ENCODE data around the gene SOS2.
"Not testable (repeated sequence)": the region's sequence is repeated elsewhere in the genome, so short reads cannot be mapped to it uniquely, and the experiment has no call there.

The SOS2 gene

GRCh38 chr14:50173891-50174290 lies 57.5 kb downstream of the SOS2 start:
- Histone ChIP-seq H3K9me3 (ENCODE audit: insufficient read depth, low read depth, low read length) (no peaks in the 10 kb centered on the region), H3K9ac (ENCODE audit: low read depth, low read length) (no peak overlapping the region), H3K4me3 (ENCODE audit: low read length) (no peak overlapping the region), H3K27me3 (ENCODE audit: insufficient read depth, low read length) (no peaks in the 10 kb centered on the region), H3K4me1 (ENCODE audit: insufficient read depth, low read length) (no peaks in the 10 kb centered on the region), H3K27ac (ENCODE audit: low read depth, low read length) (no peak overlapping the region), H3K36me3 (ENCODE audit: insufficient read depth, low read length) (peaks cover 6% of the 10 kb centered on the region; the same call in 1 of the 2 replicates)

- Histone ChIP-seq H3K4me3 (ENCODE audit: low read length) (no peak overlapping the region), H3K27ac (ENCODE audit: low read depth, low read length) (no peak overlapping the region), H3K9ac (ENCODE audit: low read depth, low read length) (no peak overlapping the region), H3K27me3 (ENCODE audit: insufficient read depth, low read length) (no peaks in the 10 kb centered on the region), H3K36me3 (ENCODE audit: insufficient read depth, low read length) (no peaks in the 10 kb centered on the region), H3K9me3 (ENCODE audit: insufficient read depth, low read depth, low read length) (no peaks in the 10 kb centered on the region), H3K4me1 (ENCODE audit: insufficient read depth, low read length) (no peaks in the 10 kb centered on the region)
Measured at GRCh38 chr14:50171895-50172294, 59.5 kb downstream of the SOS2 start.

- 93% methylated on average over 4 of the region's 4 CpGs for WGBS
Measured at GRCh38 chr14:50167381-50167780, 64.0 kb downstream of the SOS2 start.

GRCh38 chr14:50156111-50156510 lies 75.3 kb downstream of the SOS2 start:
- WGBS: 88% methylated on average over 3 of the region's 4 CpGs
- H3K4me3 ChIP-seq (ENCODE audit: low read length): no peak overlapping the region

More at GRCh38 chr14:50167381-50167780, 64.0 kb downstream of the SOS2 start:
- not testable (repeated sequence) for H3K27me3 ChIP-seq (ENCODE audit: insufficient read depth, low read length); H3K9me3 ChIP-seq (ENCODE audit: insufficient read depth, low read depth, low read length); H3K27ac ChIP-seq (ENCODE audit: low read depth, low read length); H3K36me3 ChIP-seq (ENCODE audit: insufficient read depth, low read length); H3K4me3 ChIP-seq (ENCODE audit: low read length); H3K4me1 ChIP-seq (ENCODE audit: insufficient read depth, low read length); H3K9ac ChIP-seq (ENCODE audit: low read depth, low read length)

GRCh38 chr14:50148799-50149198 lies 82.6 kb downstream of the SOS2 start:
- Histone ChIP-seq H3K27me3 (ENCODE audit: insufficient read depth, low read length) (no peaks in the 10 kb centered on the region), H3K36me3 (ENCODE audit: insufficient read depth, low read length) (peaks cover 12% of the 10 kb centered on the region), H3K4me3 (ENCODE audit: low read length) (no peak overlapping the region), H3K4me1 (ENCODE audit: insufficient read depth, low read length) (no peaks in the 10 kb centered on the region), H3K27ac (ENCODE audit: low read depth, low read length) (no peak overlapping the region), H3K9ac (ENCODE audit: low read depth, low read length) (no peak overlapping the region), H3K9me3 (ENCODE audit: insufficient read depth, low read depth, low read length) (no peaks in the 10 kb centered on the region)
- WGBS: 91% methylated on average over 4 of the region's 4 CpGs

More at GRCh38 chr14:50156111-50156510, 75.3 kb downstream of the SOS2 start:
- no peak overlapping the region for H3K9ac ChIP-seq (ENCODE audit: low read depth, low read length)
- no peaks in the 10 kb centered on the region for H3K9me3 ChIP-seq (ENCODE audit: insufficient read depth, low read depth, low read length)
- H3K36me3 ChIP-seq (ENCODE audit: insufficient read depth, low read length): peaks cover 24% of the 10 kb centered on the region
- H3K27me3 ChIP-seq (ENCODE audit: insufficient read depth, low read length): no peaks in the 10 kb centered on the region
- H3K4me1 ChIP-seq (ENCODE audit: insufficient read depth, low read length): no peaks in the 10 kb centered on the region
- no peak overlapping the region for H3K27ac ChIP-seq (ENCODE audit: low read depth, low read length)

DNA sequence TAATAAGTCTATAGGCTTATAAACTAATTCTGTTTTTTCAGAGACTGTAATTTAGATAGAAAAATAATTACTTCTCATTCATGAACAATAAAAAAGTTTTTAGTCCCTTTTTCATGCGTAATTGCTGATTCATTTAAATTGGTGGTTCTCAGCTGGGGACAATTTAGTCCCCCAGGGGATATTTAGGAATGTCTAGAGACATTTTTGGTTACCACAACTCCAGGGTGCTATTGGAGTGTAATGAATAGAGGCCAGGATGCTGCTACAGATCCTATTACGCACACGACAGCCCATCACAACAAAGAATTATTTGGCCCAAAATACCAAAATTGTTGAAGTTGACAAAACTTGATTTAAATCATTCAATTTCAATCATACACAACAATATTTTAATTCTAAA lies 92.2 kb downstream of the SOS2 start:
- Histone ChIP-seq H3K27me3 (ENCODE audit: insufficient read depth, low read length) (no peaks in the 10 kb centered on the region), H3K9me3 (ENCODE audit: insufficient read depth, low read depth, low read length) (no peaks in the 10 kb centered on the region), H3K4me3 (ENCODE audit: low read length) (no peak overlapping the region), H3K27ac (ENCODE audit: low read depth, low read length) (peak overlapping the region; percentile 21; the same call in 1 of the 2 replicates), H3K9ac (ENCODE audit: low read depth, low read length) (no peak overlapping the region; the same call in 1 of the 2 replicates), H3K36me3 (ENCODE audit: insufficient read depth, low read length) (no peaks in the 10 kb centered on the region), H3K4me1 (ENCODE audit: insufficient read depth, low read length) (peaks cover 17% of the 10 kb centered on the region)
- 76% methylated on average over 3 of the region's 3 CpGs for WGBS

- Histone ChIP-seq H3K4me1 (ENCODE audit: insufficient read depth, low read length) (no peaks in the 10 kb centered on the region), H3K27ac (ENCODE audit: low read depth, low read length) (no peak overlapping the region), H3K9ac (ENCODE audit: low read depth, low read length) (no peak overlapping the region), H3K27me3 (ENCODE audit: insufficient read depth, low read length) (no peaks in the 10 kb centered on the region), H3K9me3 (ENCODE audit: insufficient read depth, low read depth, low read length) (no peaks in the 10 kb centered on the region), H3K36me3 (ENCODE audit: insufficient read depth, low read length) (peaks cover 15% of the 10 kb centered on the region; the same call in 1 of the 2 replicates), H3K4me3 (ENCODE audit: low read length) (no peak overlapping the region)
- WGBS: no CpG with 5 or more reads among the region's 2 CpGs
Measured at GRCh38 chr14:50127802-50128201, 103.6 kb downstream of the SOS2 start.

DNA sequence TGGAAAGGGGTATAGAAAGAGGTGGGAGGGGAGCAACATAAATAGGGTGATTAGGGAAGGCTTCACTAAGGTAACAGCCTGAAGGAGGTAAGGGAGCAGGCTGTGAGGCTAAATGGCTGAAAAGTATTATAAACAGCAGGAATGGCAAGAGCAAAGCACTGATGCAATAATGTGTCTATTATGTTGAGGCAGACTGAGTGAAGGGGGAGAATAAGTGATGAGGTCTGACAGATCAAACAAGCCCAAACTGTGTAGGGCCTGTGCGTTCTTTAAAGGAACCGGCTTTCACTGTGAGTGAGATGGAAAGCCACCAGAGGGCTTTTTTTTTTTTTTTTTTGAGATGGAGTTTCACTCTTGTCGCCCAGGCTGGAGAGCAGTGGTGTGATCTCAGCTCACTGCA lies 108.3 kb downstream of the SOS2 start:
- 81% methylated on average over 3 of the region's 3 CpGs for WGBS
- Histone ChIP-seq H3K27me3 (ENCODE audit: insufficient read depth, low read length) (no peaks in the 10 kb centered on the region), H3K4me1 (ENCODE audit: insufficient read depth, low read length) (no peaks in the 10 kb centered on the region), H3K9ac (ENCODE audit: low read depth, low read length) (no peak overlapping the region), H3K27ac (ENCODE audit: low read depth, low read length) (no peak overlapping the region), H3K4me3 (ENCODE audit: low read length) (no peak overlapping the region), H3K36me3 (ENCODE audit: insufficient read depth, low read length) (peaks cover 9% of the 10 kb centered on the region; the same call in 1 of the 2 replicates), H3K9me3 (ENCODE audit: insufficient read depth, low read depth, low read length) (no peaks in the 10 kb centered on the region)

DNA sequence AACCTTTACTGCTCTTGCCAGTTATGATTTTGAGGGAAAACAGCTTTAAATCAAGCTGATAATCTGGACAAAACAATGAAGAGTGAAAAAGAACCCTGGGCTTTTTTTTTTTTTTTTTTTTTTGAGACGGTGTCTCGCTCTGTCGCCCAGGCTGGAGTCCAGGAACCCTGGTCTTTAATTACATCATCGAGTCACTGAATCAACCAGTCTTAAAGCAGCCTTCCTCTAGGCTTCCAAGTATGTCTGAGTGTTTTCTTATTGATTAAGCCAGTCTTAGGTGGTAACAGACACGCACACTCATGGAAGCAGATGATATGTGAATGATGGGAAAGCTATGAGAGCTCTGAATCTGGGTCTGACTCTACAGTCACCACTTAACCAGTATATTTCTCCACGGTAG lies 109.1 kb downstream of the SOS2 start:
- Histone ChIP-seq H3K9ac (ENCODE audit: low read depth, low read length) (no peak overlapping the region), H3K4me1 (ENCODE audit: insufficient read depth, low read length) (peaks cover 6% of the 10 kb centered on the region), H3K4me3 (ENCODE audit: low read length) (no peak overlapping the region), H3K9me3 (ENCODE audit: insufficient read depth, low read depth, low read length) (no peaks in the 10 kb centered on the region), H3K27ac (ENCODE audit: low read depth, low read length) (no peak overlapping the region), H3K36me3 (ENCODE audit: insufficient read depth, low read length) (peaks cover 9% of the 10 kb centered on the region; the same call in 1 of the 2 replicates), H3K27me3 (ENCODE audit: insufficient read depth, low read length) (no peaks in the 10 kb centered on the region)
- 98% methylated on average over 6 of the region's 6 CpGs for WGBS

GRCh38 chr14:50121486-50121885 lies 109.9 kb downstream of the SOS2 start:
- Histone ChIP-seq H3K27me3 (ENCODE audit: insufficient read depth, low read length) (no peaks in the 10 kb centered on the region), H3K4me3 (ENCODE audit: low read length) (no peak overlapping the region), H3K9me3 (ENCODE audit: insufficient read depth, low read depth, low read length) (no peaks in the 10 kb centered on the region), H3K9ac (ENCODE audit: low read depth, low read length) (no peak overlapping the region), H3K27ac (ENCODE audit: low read depth, low read length) (no peak overlapping the region), H3K4me1 (ENCODE audit: insufficient read depth, low read length) (peaks cover 13% of the 10 kb centered on the region), H3K36me3 (ENCODE audit: insufficient read depth, low read length) (peaks cover 9% of the 10 kb centered on the region; the same call in 1 of the 2 replicates)
- WGBS: 95% methylated on average over 5 of the region's 5 CpGs

DNA sequence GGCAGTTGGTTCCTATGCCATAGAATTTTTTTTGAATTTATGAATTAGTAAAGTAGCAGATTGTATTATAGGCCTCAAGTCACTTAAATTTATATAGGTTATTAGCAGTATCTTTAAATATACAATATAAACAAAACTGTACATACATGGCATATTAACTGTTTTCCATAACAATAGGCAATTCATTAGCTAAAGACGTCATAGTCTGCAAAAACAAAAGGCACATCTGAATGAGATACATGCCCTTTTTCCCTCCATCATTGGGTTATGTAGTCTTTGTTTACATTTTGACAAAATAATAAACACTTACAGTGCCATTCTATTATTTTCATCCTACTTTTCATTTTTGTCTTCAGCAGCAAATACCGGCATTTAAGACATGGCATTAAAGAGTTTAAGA lies 113.9 kb downstream of the SOS2 start:
- no peak overlapping the region for H3K27ac ChIP-seq (ENCODE audit: low read depth, low read length)
- peaks cover 13% of the 10 kb centered on the region for H3K4me1 ChIP-seq (ENCODE audit: insufficient read depth, low read length)

DNA sequence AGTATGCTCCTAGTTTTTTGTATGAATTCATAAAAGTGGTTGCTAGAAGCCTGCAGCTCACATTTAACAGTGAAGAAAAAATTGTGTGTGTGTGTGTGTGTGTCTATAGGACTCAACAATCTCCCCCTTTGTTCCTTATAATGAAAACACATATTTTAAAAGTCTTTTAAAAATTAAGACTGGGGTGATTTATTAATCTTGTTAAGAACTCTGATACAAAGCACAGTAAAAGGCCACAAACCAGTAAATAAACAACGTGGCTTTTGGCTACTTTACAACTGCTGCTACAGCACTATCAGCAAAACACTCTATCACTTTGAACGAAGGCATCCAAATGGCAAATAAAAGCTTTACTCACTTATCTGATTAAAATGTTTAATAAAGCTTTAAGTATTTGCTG lies 114.4 kb downstream of the SOS2 start:
- WGBS: 46% methylated on average over 1 of the region's 2 CpGs
- H3K27ac ChIP-seq (ENCODE audit: low read depth, low read length): peak overlapping the region; percentile 87
- no peaks in the 10 kb centered on the region for H3K9me3 ChIP-seq (ENCODE audit: insufficient read depth, low read depth, low read length)
- H3K27me3 ChIP-seq (ENCODE audit: insufficient read depth, low read length): no peaks in the 10 kb centered on the region
- peaks cover 13% of the 10 kb centered on the region for H3K4me1 ChIP-seq (ENCODE audit: insufficient read depth, low read length)
- peaks cover 36% of the 10 kb centered on the region for H3K36me3 ChIP-seq (ENCODE audit: insufficient read depth, low read length)
- H3K9ac ChIP-seq (ENCODE audit: low read depth, low read length): peak overlapping the region; percentile 92
- peak overlapping the region; percentile 81 for H3K4me3 ChIP-seq (ENCODE audit: low read length)

More for the DNA sequence above, 113.9 kb downstream of the SOS2 start:
- Histone ChIP-seq H3K27me3 (ENCODE audit: insufficient read depth, low read length) (no peaks in the 10 kb centered on the region), H3K9ac (ENCODE audit: low read depth, low read length) (no peak overlapping the region), H3K4me3 (ENCODE audit: low read length) (no peak overlapping the region), H3K36me3 (ENCODE audit: insufficient read depth, low read length) (peaks cover 31% of the 10 kb centered on the region), H3K9me3 (ENCODE audit: insufficient read depth, low read depth, low read length) (no peaks in the 10 kb centered on the region)
- WGBS: 92% methylated on average over 2 of the region's 2 CpGs

Data from HUES64 (cell line).